ENCODE results near the gene PANX2. TPM values are rescaled to one million over a fixed set of nuclear protein-coding genes. Genes with fewer than 3 reads are reported as not detected.

Gene PANX2
- total RNA-seq, 1 donor from 2014 or later = 0.88 TPM

DNA sequence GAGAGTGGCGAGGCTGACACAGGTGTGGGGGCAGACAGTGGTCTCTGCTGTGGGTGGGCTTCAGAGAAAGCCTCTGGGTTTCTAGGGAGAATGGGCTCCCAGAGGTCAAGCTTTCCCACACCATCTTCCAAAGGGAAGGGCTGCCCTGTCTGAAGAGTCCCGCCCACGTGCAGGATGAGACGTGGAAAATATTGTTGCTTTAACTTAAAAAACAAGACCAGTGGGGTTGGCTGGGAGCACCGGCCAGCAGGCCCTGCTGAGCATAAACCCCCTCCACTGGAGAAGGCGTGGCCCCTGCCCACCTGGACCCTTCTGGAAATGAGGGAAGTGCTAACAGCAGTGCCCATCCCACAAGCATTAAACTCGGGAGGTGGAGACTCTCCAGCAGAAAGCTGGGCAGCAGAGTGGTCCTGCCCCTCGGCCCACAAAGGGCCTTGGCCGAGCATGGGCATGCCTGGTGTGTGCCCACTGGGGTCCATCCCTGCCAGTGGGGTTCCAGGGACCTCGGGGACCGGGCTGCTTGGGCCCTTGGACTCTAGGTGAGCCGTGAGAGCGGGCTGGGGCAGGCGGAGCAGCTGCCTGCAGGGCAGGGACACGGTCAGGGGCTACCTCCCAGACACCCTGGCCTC is 45.6 kb downstream of the PANX2 start:
- Mint-ChIP-seq H3K4me1 (no peaks in the 10 kb centered on the region), H3K4me3 (no peak overlapping the region), H3K27me3 (ENCODE audit: insufficient read depth, low read depth) (peaks cover 2% of the 10 kb centered on the region), H3K36me3 (peaks cover 25% of the 10 kb centered on the region), H3K27ac (no peak overlapping the region), H3K9me3 (no peaks in the 10 kb centered on the region)
- no peak for DNase-seq (ENCODE audit: low spot score)
- no peak overlapping the region for H3K9ac ChIP-seq
- no peak overlapping the region for H3K27ac ChIP-seq
- no peak for TF ChIP-seq EZH2phosphoT487 (IDR thresholded peaks at IDR 0.05)
- TF ChIP-seq, protein P1, sequence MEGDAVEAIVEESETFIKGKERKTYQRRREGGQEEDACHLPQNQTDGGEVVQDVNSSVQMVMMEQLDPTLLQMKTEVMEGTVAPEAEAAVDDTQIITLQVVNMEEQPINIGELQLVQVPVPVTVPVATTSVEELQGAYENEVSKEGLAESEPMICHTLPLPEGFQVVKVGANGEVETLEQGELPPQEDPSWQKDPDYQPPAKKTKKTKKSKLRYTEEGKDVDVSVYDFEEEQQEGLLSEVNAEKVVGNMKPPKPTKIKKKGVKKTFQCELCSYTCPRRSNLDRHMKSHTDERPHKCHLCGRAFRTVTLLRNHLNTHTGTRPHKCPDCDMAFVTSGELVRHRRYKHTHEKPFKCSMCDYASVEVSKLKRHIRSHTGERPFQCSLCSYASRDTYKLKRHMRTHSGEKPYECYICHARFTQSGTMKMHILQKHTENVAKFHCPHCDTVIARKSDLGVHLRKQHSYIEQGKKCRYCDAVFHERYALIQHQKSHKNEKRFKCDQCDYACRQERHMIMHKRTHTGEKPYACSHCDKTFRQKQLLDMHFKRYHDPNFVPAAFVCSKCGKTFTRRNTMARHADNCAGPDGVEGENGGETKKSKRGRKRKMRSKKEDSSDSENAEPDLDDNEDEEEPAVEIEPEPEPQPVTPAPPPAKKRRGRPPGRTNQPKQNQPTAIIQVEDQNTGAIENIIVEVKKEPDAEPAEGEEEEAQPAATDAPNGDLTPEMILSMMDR (IDR thresholded peaks at IDR 0.05) = no peak
- no peaks in the 10 kb centered on the region for H3K9me3 ChIP-seq (ENCODE audit: low read depth)
- H3K79me2 ChIP-seq (ENCODE audit: low read depth) = peaks cover 13% of the 10 kb centered on the region
- H3F3A ChIP-seq (ENCODE audit: low read depth) = peaks cover 4% of the 10 kb centered on the region
- no peaks in the 10 kb centered on the region for H3K36me3 ChIP-seq
- no peaks in the 10 kb centered on the region for H3K27me3 ChIP-seq
- H3K4me1 ChIP-seq = no peaks in the 10 kb centered on the region
- H3K4me2 ChIP-seq = no peak overlapping the region
- no peaks in the 10 kb centered on the region for H4K20me1 ChIP-seq (ENCODE audit: low read depth)
- no peak overlapping the region for H3K4me3 ChIP-seq
- H2AFZ ChIP-seq (replicated peaks) = no peak overlapping the region

DNA sequence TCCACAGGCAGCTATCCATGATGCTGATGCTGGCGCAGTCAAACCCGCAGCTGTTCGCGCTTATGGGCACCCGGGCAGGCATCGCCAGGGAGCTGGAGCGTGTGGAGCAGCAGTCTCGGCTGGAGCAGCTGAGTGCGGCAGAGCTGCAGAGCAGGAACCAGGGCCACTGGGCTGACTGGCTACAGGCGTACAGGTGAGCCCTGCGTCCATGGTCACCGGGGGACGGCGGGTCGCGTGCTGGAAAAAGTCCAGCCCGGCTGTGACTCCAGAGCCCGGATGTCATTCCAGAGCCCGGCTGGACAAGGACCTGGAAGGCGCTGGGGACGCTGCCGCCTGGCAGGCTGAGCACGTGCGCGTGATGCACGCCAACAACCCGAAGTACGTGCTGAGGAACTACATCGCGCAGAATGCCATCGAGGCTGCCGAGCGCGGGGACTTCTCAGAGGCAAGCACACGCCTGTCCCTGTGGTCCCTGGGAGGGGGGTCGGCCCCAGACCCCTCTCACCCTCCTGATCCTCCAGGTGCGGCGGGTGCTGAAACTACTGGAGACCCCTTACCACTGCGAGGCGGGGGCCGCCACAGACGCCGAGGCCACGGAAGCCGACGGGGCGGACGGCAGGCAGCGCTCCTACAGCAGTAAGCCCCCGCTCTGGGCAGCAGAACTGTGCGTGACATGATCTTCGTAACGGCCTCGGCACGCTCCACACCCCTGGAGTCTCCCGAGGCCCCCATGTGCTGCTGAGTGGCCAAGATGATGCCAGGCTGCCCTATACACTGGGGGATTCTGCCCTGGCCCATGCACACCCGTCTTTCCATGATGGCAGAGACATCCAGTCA is 46.4 kb downstream of the PANX2 start:
- no peaks in the 10 kb centered on the region for H4K20me1 ChIP-seq (ENCODE audit: low read depth)

DNA sequence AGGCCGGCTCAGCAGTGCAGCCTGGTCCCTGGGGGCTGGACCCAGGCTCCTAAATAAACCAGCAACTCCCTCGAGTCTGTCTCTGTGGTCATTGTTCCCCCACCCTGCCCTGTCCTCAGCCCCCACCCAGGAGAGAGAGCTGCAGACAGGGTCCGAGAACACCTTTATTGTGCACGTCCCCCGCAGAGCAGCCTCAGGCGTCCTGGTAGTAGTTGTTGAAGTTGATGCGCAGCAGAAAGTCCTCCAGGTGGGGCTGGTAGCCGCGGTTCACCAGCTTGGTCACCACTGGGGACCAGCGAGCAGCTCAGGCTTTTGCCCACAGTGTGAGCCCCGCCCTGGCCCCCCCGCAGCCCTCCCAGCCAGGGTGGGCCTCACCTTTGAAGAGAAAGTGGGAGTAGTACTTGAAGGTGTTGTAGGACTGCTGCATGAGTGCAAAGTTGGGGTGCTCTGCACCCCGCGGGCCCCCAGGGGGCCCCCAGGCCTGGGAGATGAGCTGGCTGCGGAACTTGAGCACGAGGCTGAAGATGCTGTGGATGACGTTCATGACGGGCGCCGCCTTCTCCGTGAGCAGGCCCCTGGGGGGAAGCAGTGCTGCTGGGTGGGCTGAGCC is 47.1 kb downstream of the PANX2 start:
- H3K27me3 ChIP-seq = no peaks in the 10 kb centered on the region
- no peak overlapping the region for H3K27ac ChIP-seq
- no peak for DNase-seq (ENCODE audit: low spot score)
- no peak overlapping the region for H3K4me2 ChIP-seq
- no peak overlapping the region for H2AFZ ChIP-seq (replicated peaks)
- peaks cover 2% of the 10 kb centered on the region for H3K27me3 Mint-ChIP-seq (ENCODE audit: insufficient read depth, low read depth)
- H3K27ac Mint-ChIP-seq = no peak overlapping the region
- H3F3A ChIP-seq (ENCODE audit: low read depth) = peaks cover 4% of the 10 kb centered on the region
- no peak overlapping the region for H3K4me3 Mint-ChIP-seq
- no peaks in the 10 kb centered on the region for H3K4me1 Mint-ChIP-seq
- no peaks in the 10 kb centered on the region for H3K9me3 Mint-ChIP-seq
- peaks cover 20% of the 10 kb centered on the region for H3K36me3 Mint-ChIP-seq
- TF ChIP-seq, protein P1 (IDR thresholded peaks at IDR 0.05) = no peak
- TF ChIP-seq EZH2phosphoT487 (IDR thresholded peaks at IDR 0.05) (no peak), EZH2 (IDR thresholded peaks at IDR 0.05) (no peak)
- H3K9ac ChIP-seq = no peak overlapping the region
- no peaks in the 10 kb centered on the region for H4K20me1 ChIP-seq (ENCODE audit: low read depth)
- H3K4me1 ChIP-seq = no peaks in the 10 kb centered on the region
- no peaks in the 10 kb centered on the region for H3K36me3 ChIP-seq
- peaks cover 13% of the 10 kb centered on the region for H3K79me2 ChIP-seq (ENCODE audit: low read depth)
- H3K9me3 ChIP-seq (ENCODE audit: low read depth) = no peaks in the 10 kb centered on the region
- no peak overlapping the region for H3K4me3 ChIP-seq

More for the DNA sequence above, 46.4 kb downstream of the PANX2 start:
- Mint-ChIP-seq H3K4me3 (no peak overlapping the region), H3K9me3 (no peaks in the 10 kb centered on the region), H3K4me1 (no peaks in the 10 kb centered on the region), H3K36me3 (peaks cover 22% of the 10 kb centered on the region), H3K27me3 (ENCODE audit: insufficient read depth, low read depth) (peaks cover 2% of the 10 kb centered on the region), H3K27ac (no peak overlapping the region)
- no peaks in the 10 kb centered on the region for H3K27me3 ChIP-seq
- H3K4me1 ChIP-seq = no peaks in the 10 kb centered on the region
- no peak for DNase-seq (ENCODE audit: low spot score)
- H3K4me3 ChIP-seq = no peak overlapping the region
- peaks cover 4% of the 10 kb centered on the region for H3F3A ChIP-seq (ENCODE audit: low read depth)
- H3K9ac ChIP-seq = no peak overlapping the region
- H3K79me2 ChIP-seq (ENCODE audit: low read depth) = peaks cover 13% of the 10 kb centered on the region
- TF ChIP-seq, protein P1 (IDR thresholded peaks at IDR 0.05) = no peak
- no peak for TF ChIP-seq EZH2phosphoT487 (IDR thresholded peaks at IDR 0.05)
- TF ChIP-seq EZH2 (IDR thresholded peaks at IDR 0.05) = no peak
- H3K27ac ChIP-seq = no peak overlapping the region
- no peaks in the 10 kb centered on the region for H3K9me3 ChIP-seq (ENCODE audit: low read depth)
- H3K36me3 ChIP-seq = no peaks in the 10 kb centered on the region
- no peak overlapping the region for H3K4me2 ChIP-seq
- H2AFZ ChIP-seq (replicated peaks) = no peak overlapping the region

Measured in neural progenitor cell (in vitro differentiated cells).